Activated effector memory CD4-positive, alpha-beta T cell treated with Interleukin-2 at 50 U/mL for 16 hours (primary cell): ENCODE measurements around the gene TPM2.

Experiments
- DNase-seq: peaks from one replicate; pipeline ENCODE4 v3.0.0-alpha.2; 2020

Gene TPM2

GRCh38 chr9:35691757-35692301 is 2.1 kb upstream of the TPM2 start:
- no peak for DNase-seq

GRCh38 chr9:35691334-35691650 is 1.6 kb upstream of the TPM2 start:
- no peak for DNase-seq

- DNase-seq = peak; percentile 9
These were observed 1.0 kb upstream of the TPM2 start for GRCh38 chr9:35690614-35691333.

- no peak for DNase-seq
These were observed 529 bp upstream of the TPM2 start for GRCh38 chr9:35690294-35690613.

GRCh38 chr9:35688558-35689541 is 875 bp downstream of the TPM2 start:
- no peak for DNase-seq

- DNase-seq = no peak
These were observed 1.7 kb downstream of the TPM2 start for GRCh38 chr9:35687972-35688557.

GRCh38 chr9:35687306-35687705 is 2.4 kb downstream of the TPM2 start:
- no peak for DNase-seq

- no peak for DNase-seq
These were observed 3.2 kb downstream of the TPM2 start for GRCh38 chr9:35686222-35687203.

GRCh38 chr9:35685506-35685905 is 4.2 kb downstream of the TPM2 start:
- DNase-seq = no peak

- DNase-seq = no peak
These were observed 4.8 kb downstream of the TPM2 start for GRCh38 chr9:35684921-35685320.

GRCh38 chr9:35683323-35683722 is 6.4 kb downstream of the TPM2 start:
- no peak for DNase-seq

- no peak for DNase-seq
These were observed 7.0 kb downstream of the TPM2 start for GRCh38 chr9:35682520-35683315.

GRCh38 chr9:35682051-35682450 is 7.7 kb downstream of the TPM2 start:
- DNase-seq = no peak

- no peak for DNase-seq
These were observed 8.3 kb downstream of the TPM2 start for GRCh38 chr9:35681341-35682002.

GRCh38 chr9:35680331-35681105 is 9.2 kb downstream of the TPM2 start:
- no peak for DNase-seq

GRCh38 chr9:35679766-35680330 is 9.9 kb downstream of the TPM2 start:
- DNase-seq = no peak

GRCh38 chr9:35679091-35679490 is 10.6 kb downstream of the TPM2 start:
- DNase-seq = no peak

GRCh38 chr9:35675732-35676392 is 13.9 kb downstream of the TPM2 start:
- DNase-seq = no peak

- DNase-seq = no peak
These were observed 14.5 kb downstream of the TPM2 start for GRCh38 chr9:35675204-35675603.
